ENCODE measurements around the gene C2orf76. TPM values are rescaled to one million over a fixed set of nuclear protein-coding genes. Genes with fewer than 3 reads are reported as not detected.

The C2orf76 gene
- total and polyA plus RNA-seq, 3 experiments from 2014 or later, result 16.5 to 24.7 (median 19.6) TPM

- POLR2A ChIA-PET, result no interaction called here
- peaks cover 0 to 3% (median 0%) of the 10 kb centered on the region in 5 donors for H3K9me3 Mint-ChIP-seq
- Histone ChIP-seq H3K4me1 (ENCODE audit: insufficient read depth, low read length) (no peaks in the 10 kb centered on the region), H3K9me3 (ENCODE audit: low read length) (no peaks in the 10 kb centered on the region), H3K36me3 (ENCODE audit: insufficient read depth, low read length) (no peaks in the 10 kb centered on the region), H3K4me3 (ENCODE audit: low read length) (no peak overlapping the region), H3K27me3 (ENCODE audit: insufficient read depth, low read length, poor library complexity, severe bottlenecking) (no peaks in the 10 kb centered on the region), H3K27ac (ENCODE audit: low read depth, low read length) (no peak overlapping the region)
- no peak for DNase-seq
- peaks cover 0 to 6% (median 0%) of the 10 kb centered on the region in 3 donors for H3K36me3 Mint-ChIP-seq
- H3K27ac Mint-ChIP-seq, result no peak overlapping the region
- no peak overlapping the region for H3K4me3 Mint-ChIP-seq
- CTCF ChIA-PET, result no interaction called here
- peaks cover 0 to 2% of the 10 kb centered on the region in 2 donors for H3K27me3 Mint-ChIP-seq
- H3K4me1 Mint-ChIP-seq, result no peaks in the 10 kb centered on the region
Observed at GRCh38 chr2:119276864-119277263, 89.8 kb downstream of the C2orf76 start.

GRCh38 chr2:119267604-119268003, 99.0 kb downstream of the C2orf76 start:
- CTCF ChIA-PET, result no interaction called here
- Mint-ChIP-seq H3K27ac (peak overlapping the region in 1 of 8 donors; percentile 41), H3K9me3 (no peaks in the 10 kb centered on the region), H3K4me1 (no peaks in the 10 kb centered on the region), H3K4me3 (no peak overlapping the region), H3K36me3 (peaks cover 0 to 7% (median 3%) of the 10 kb centered on the region in 3 donors), H3K27me3 (peaks cover 10 to 23% of the 10 kb centered on the region in 2 donors)
- Histone ChIP-seq H3K27ac (ENCODE audit: low read depth, low read length) (no peak overlapping the region), H3K9me3 (ENCODE audit: low read length) (no peaks in the 10 kb centered on the region), H3K4me1 (ENCODE audit: insufficient read depth, low read length) (no peaks in the 10 kb centered on the region), H3K36me3 (ENCODE audit: insufficient read depth, low read length) (no peaks in the 10 kb centered on the region), H3K4me3 (ENCODE audit: low read length) (no peak overlapping the region), H3K27me3 (ENCODE audit: insufficient read depth, low read length, poor library complexity, severe bottlenecking) (no peaks in the 10 kb centered on the region)
- DNase-seq, result no peak
- POLR2A ChIA-PET, result no interaction called here

- H3K36me3 Mint-ChIP-seq, result peaks cover 0 to 4% (median 3%) of the 10 kb centered on the region in 3 donors
- Histone ChIP-seq H3K4me3 (ENCODE audit: low read length) (no peak overlapping the region), H3K9me3 (ENCODE audit: low read length) (no peaks in the 10 kb centered on the region), H3K36me3 (ENCODE audit: insufficient read depth, low read length) (no peaks in the 10 kb centered on the region), H3K27me3 (ENCODE audit: insufficient read depth, low read length, poor library complexity, severe bottlenecking) (no peaks in the 10 kb centered on the region), H3K27ac (ENCODE audit: low read depth, low read length) (no peak overlapping the region), H3K4me1 (ENCODE audit: insufficient read depth, low read length) (no peaks in the 10 kb centered on the region)
- H3K27me3 Mint-ChIP-seq, result peaks cover 10 to 21% of the 10 kb centered on the region in 2 donors
- H3K4me3 Mint-ChIP-seq, result no peak overlapping the region
- no peak overlapping the region for H3K27ac Mint-ChIP-seq
- H3K4me1 Mint-ChIP-seq, result no peaks in the 10 kb centered on the region
- no peaks in the 10 kb centered on the region for H3K9me3 Mint-ChIP-seq
- POLR2A ChIA-PET, result no interaction called here
- no peak for DNase-seq
- CTCF ChIA-PET, result no interaction called here
Observed at GRCh38 chr2:119266091-119266589, 100.5 kb downstream of the C2orf76 start.

- no peak overlapping the region for H3K27ac ChIP-seq (ENCODE audit: low read depth, low read length)
- H3K4me1 ChIP-seq (ENCODE audit: insufficient read depth, low read length), result no peaks in the 10 kb centered on the region
- ChIA-PET POLR2A (no interaction called here), CTCF (no interaction called here)
- no peak overlapping the region for H3K4me3 Mint-ChIP-seq
- no peaks in the 10 kb centered on the region for H3K4me1 Mint-ChIP-seq
- H3K36me3 ChIP-seq (ENCODE audit: insufficient read depth, low read length), result no peaks in the 10 kb centered on the region
- peaks cover 10 to 20% of the 10 kb centered on the region in 2 donors for H3K27me3 Mint-ChIP-seq
- no peaks in the 10 kb centered on the region for H3K27me3 ChIP-seq (ENCODE audit: insufficient read depth, low read length, poor library complexity, severe bottlenecking)
- no peak overlapping the region for H3K27ac Mint-ChIP-seq
- H3K9me3 ChIP-seq (ENCODE audit: low read length), result no peaks in the 10 kb centered on the region
- no peak overlapping the region for H3K4me3 ChIP-seq (ENCODE audit: low read length)
- H3K9me3 Mint-ChIP-seq, result no peaks in the 10 kb centered on the region
- DNase-seq, result no peak
- peaks cover 0 to 4% (median 3%) of the 10 kb centered on the region in 3 donors for H3K36me3 Mint-ChIP-seq
Observed at GRCh38 chr2:119265693-119266066, 101.0 kb downstream of the C2orf76 start.

GRCh38 chr2:119264781-119265692, 101.6 kb downstream of the C2orf76 start:
- Histone ChIP-seq H3K27ac (ENCODE audit: low read depth, low read length) (no peak overlapping the region), H3K4me1 (ENCODE audit: insufficient read depth, low read length) (no peaks in the 10 kb centered on the region), H3K4me3 (ENCODE audit: low read length) (no peak overlapping the region), H3K9me3 (ENCODE audit: low read length) (no peaks in the 10 kb centered on the region), H3K36me3 (ENCODE audit: insufficient read depth, low read length) (no peaks in the 10 kb centered on the region), H3K27me3 (ENCODE audit: insufficient read depth, low read length, poor library complexity, severe bottlenecking) (no peaks in the 10 kb centered on the region)
- Mint-ChIP-seq H3K36me3 (peaks cover 0 to 4% (median 3%) of the 10 kb centered on the region in 3 donors), H3K27me3 (peaks cover 10 to 18% of the 10 kb centered on the region in 2 donors), H3K4me3 (no peak overlapping the region), H3K4me1 (no peaks in the 10 kb centered on the region), H3K9me3 (no peaks in the 10 kb centered on the region), H3K27ac (no peak overlapping the region)
- no peak for DNase-seq
- CTCF ChIA-PET, result interaction anchor here (0.9 kb wide), 1 partner anchor 18 kb away, joined by 3 read pairs; no protein-coding TSS in a partner anchor
- POLR2A ChIA-PET, result no interaction called here

GRCh38 chr2:119263656-119264055, 103.0 kb downstream of the C2orf76 start:
- H3K36me3 ChIP-seq (ENCODE audit: insufficient read depth, low read length), result no peaks in the 10 kb centered on the region
- Mint-ChIP-seq H3K9me3 (no peaks in the 10 kb centered on the region), H3K27ac (no peak overlapping the region), H3K4me3 (no peak overlapping the region), H3K4me1 (no peaks in the 10 kb centered on the region), H3K27me3 (peaks cover 10 to 18% of the 10 kb centered on the region in 2 donors), H3K36me3 (peaks cover 0 to under 1% (median 0%) of the 10 kb centered on the region in 3 donors)
- POLR2A ChIA-PET, result no interaction called here
- CTCF ChIA-PET, result no interaction called here
- no peak overlapping the region for H3K4me3 ChIP-seq (ENCODE audit: low read length)
- no peaks in the 10 kb centered on the region for H3K9me3 ChIP-seq (ENCODE audit: low read length)
- no peak overlapping the region for H3K27ac ChIP-seq (ENCODE audit: low read depth, low read length)
- H3K4me1 ChIP-seq (ENCODE audit: insufficient read depth, low read length), result no peaks in the 10 kb centered on the region
- H3K27me3 ChIP-seq (ENCODE audit: insufficient read depth, low read length, poor library complexity, severe bottlenecking), result no peaks in the 10 kb centered on the region
- no peak for DNase-seq

GRCh38 chr2:119263025-119263424, 103.6 kb downstream of the C2orf76 start:
- H3K27me3 ChIP-seq (ENCODE audit: insufficient read depth, low read length, poor library complexity, severe bottlenecking), result no peaks in the 10 kb centered on the region
- no peak overlapping the region for H3K27ac ChIP-seq (ENCODE audit: low read depth, low read length)
- Mint-ChIP-seq H3K36me3 (no peaks in the 10 kb centered on the region), H3K27ac (no peak overlapping the region), H3K4me3 (no peak overlapping the region), H3K27me3 (peaks cover 8 to 18% of the 10 kb centered on the region in 2 donors), H3K9me3 (no peaks in the 10 kb centered on the region), H3K4me1 (no peaks in the 10 kb centered on the region)
- no peaks in the 10 kb centered on the region for H3K9me3 ChIP-seq (ENCODE audit: low read length)
- ChIA-PET POLR2A (no interaction called here), CTCF (no interaction called here)
- DNase-seq, result no peak
- no peaks in the 10 kb centered on the region for H3K36me3 ChIP-seq (ENCODE audit: insufficient read depth, low read length)
- no peaks in the 10 kb centered on the region for H3K4me1 ChIP-seq (ENCODE audit: insufficient read depth, low read length)
- no peak overlapping the region for H3K4me3 ChIP-seq (ENCODE audit: low read length)

GRCh38 chr2:119261493-119262225, 105.0 kb downstream of the C2orf76 start:
- H3K27me3 ChIP-seq (ENCODE audit: insufficient read depth, low read length, poor library complexity, severe bottlenecking), result no peaks in the 10 kb centered on the region
- no peaks in the 10 kb centered on the region for H3K4me1 Mint-ChIP-seq
- DNase-seq, result no peak
- H3K4me3 Mint-ChIP-seq, result no peak overlapping the region
- H3K27ac Mint-ChIP-seq, result no peak overlapping the region
- POLR2A ChIA-PET, result no interaction called here
- no peaks in the 10 kb centered on the region for H3K4me1 ChIP-seq (ENCODE audit: insufficient read depth, low read length)
- H3K27me3 Mint-ChIP-seq, result peaks cover 10 to 18% of the 10 kb centered on the region in 2 donors
- no peaks in the 10 kb centered on the region for H3K36me3 Mint-ChIP-seq
- H3K27ac ChIP-seq (ENCODE audit: low read depth, low read length), result no peak overlapping the region
- no peaks in the 10 kb centered on the region for H3K9me3 Mint-ChIP-seq
- CTCF ChIA-PET, result no interaction called here
- H3K4me3 ChIP-seq (ENCODE audit: low read length), result no peak overlapping the region
- no peaks in the 10 kb centered on the region for H3K9me3 ChIP-seq (ENCODE audit: low read length)
- no peaks in the 10 kb centered on the region for H3K36me3 ChIP-seq (ENCODE audit: insufficient read depth, low read length)
